ENCODE results near the gene C9orf57.
"Not testable (repeated sequence)": the region's sequence is repeated elsewhere in the genome, so short reads cannot be mapped to it uniquely, and the experiment has no call there.

Gene C9orf57, protein sequence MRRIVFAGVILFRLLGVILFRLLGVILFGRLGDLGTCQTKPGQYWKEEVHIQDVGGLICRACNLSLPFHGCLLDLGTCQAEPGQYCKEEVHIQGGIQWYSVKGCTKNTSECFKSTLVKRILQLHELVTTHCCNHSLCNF

DNA sequence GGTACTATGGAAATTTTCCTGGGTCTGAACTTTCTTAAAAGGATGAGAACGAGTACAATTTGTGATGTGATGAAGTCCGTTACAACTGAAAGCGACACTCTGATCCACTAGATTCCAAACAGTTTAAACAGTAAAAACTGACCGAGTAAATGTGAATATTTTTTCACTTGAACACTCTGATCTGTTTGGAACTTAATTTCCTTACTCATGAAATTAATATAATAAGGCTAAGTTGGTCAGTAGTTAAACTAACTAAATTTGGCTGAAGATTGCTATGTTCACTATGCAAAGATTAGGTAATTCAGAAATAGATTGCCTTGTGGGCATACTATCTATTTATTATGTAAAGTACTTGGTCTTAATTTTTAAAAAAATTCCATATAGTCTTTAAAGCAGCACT, at the start of gene C9orf57:
Gene C9orf57, minus strand, starts transcription at position 101 of the 400 bp plus-strand sequence. CDS start 1,282 bp downstream, outside the sequence.
- in situ Hi-C loops (cut with MboI; ENCODE audit: low sequenced_read_pairs), result no loop called here

DNA sequence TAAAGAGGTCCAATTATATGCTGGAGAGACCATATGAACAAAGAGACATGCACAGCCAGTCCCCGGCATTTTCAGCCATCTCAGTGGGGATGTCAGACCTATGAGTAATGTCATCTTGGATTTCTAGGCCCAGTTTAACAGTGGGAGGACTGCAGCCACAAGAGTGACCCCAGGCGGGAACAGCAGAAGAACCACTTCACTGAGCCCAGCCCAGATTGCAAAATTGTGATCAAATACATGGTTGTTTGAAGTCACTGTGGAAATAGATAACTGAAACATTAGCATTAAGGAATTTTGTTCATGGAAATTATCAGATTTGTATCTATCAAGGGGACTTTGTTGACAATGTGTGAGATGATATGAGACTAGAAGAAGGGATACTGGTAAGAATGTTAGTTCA, 42.1 kb upstream of the C9orf57 start:
- in situ Hi-C loops (cut with MboI; ENCODE audit: low sequenced_read_pairs), result no loop called here

DNA sequence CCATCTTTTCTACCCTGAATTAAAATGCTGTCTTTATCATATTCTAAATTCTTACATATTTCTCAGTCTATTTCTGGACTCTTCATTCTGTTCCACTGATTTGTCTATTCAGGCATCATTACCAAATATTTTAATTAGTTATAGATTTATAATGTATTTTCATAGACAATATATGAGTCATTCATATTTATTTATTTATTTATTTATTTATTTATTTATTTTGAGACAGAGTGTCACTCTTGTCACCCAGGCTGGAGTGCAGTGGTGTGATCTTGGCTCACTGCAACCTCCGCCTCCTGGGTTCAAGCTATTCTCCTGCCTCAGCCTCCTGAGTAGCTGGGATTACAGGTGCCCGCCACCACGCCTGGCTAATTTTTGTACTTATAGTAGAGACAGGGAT, 35.1 kb upstream of the C9orf57 start:
- in situ Hi-C loops (cut with MboI; ENCODE audit: low sequenced_read_pairs), result not testable (repeated sequence)

DNA sequence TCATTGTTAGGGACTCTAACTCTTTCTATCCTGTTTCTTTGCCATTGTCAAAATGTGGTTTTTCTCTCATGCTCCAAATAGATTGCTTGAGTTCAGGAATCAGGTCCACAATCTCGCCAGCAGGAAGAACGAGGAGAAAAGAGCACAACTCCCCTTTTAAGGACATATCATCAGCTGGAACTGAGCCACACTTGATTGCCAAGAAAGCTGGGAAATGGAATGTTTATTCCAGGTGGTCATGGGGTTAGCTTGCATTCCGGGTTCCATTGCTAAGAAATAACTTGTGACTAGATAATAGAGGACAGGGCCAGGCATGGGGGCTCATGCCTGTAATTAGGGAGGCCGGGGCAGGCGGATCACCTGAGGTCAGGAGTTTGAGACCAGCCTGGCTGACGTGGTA, 32.4 kb upstream of the C9orf57 start:
- in situ Hi-C loops (cut with MboI; ENCODE audit: low sequenced_read_pairs), result no loop called here

DNA sequence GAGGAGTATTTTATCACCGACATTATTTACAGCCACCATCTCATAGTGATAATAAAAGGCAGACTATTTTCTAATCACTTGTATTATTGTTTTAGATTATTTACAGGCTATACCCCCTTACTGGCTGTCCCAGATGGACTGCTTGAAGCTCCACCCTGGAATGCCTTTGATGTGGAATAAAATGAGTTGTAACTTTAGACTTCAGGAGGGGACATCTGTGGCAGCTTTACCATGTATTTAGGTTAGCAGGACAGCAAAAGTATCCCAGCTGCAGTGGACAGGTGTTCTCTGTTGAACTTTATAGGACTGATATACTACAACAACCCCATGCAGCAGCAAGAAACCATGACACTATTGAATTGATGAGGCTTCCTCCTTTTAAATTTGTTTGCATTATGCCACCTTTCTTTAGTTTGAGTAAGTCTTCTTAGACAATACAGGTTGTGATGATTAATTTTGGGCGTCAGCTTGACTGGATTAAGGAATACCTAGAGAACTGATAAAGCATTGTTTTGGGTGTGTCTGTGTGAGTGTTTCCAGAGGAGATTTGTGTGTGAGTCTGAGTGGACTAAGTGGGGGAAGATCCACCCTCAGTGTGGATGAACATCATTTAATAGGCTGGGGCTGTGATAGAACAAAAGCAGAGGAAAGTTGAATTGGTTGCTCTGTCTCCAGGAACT, 29.2 kb upstream of the C9orf57 start:
- in situ Hi-C loops (cut with MboI; ENCODE audit: low sequenced_read_pairs), result no loop called here

GRCh38 chr9:72082536-72082935, 22.1 kb upstream of the C9orf57 start:
- in situ Hi-C loops (cut with MboI; ENCODE audit: low sequenced_read_pairs), result no loop called here

DNA sequence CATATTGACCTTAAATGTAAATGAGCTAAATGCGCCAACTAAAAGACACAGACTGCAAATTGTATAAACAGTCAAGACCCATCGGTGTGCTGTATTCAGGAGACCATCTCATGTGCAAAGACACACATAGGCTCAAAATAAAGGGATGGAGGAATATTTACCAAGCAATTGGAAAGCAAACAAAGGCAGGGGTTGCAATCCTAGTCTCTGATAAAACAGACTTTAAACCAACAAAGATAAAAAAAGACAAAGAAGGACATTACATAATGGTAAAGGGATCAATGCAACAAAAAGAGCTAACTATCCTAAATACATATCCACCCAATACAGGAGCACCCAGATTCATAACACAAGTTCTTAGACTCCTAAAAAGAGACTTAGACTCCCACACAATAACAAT, 14.3 kb upstream of the C9orf57 start:
- in situ Hi-C loops (cut with MboI; ENCODE audit: low sequenced_read_pairs), result not testable (repeated sequence)

- in situ Hi-C loops (cut with MboI; ENCODE audit: low sequenced_read_pairs), result no loop called here
These were observed 4.7 kb upstream of the C9orf57 start for GRCh38 chr9:72065076-72065475.

GRCh38 chr9:72052122-72052521, 8.3 kb downstream of the C9orf57 start:
- in situ Hi-C loops (cut with MboI; ENCODE audit: low sequenced_read_pairs), result no loop called here

- in situ Hi-C loops (cut with MboI; ENCODE audit: low sequenced_read_pairs), result no loop called here
These were observed 11.6 kb downstream of the C9orf57 start for GRCh38 chr9:72048850-72049249.

GRCh38 chr9:72046630-72047456, 13.6 kb downstream of the C9orf57 start:
- in situ Hi-C loops (cut with MboI; ENCODE audit: low sequenced_read_pairs), result no loop called here

DNA sequence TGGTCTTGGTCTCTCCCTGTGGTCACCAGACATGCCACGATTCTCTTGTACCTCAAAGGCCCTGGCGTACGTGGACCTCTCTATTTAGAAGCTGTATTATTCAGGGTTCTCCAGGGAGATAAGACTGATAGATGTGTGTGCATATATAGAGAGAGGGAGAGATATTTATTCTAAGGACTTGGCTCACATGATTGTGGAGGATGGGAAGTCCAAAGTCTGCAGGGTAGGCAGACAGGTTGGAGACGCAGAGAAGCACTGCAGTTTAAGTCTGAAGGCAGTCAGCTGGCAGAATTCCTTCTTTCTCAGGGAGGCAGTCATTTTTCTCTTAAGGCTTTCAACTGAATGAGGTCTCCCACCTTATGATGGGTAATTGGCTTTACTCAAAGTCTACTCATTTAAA, 16.3 kb downstream of the C9orf57 start:
- in situ Hi-C loops (cut with MboI; ENCODE audit: low sequenced_read_pairs), result no loop called here

DNA sequence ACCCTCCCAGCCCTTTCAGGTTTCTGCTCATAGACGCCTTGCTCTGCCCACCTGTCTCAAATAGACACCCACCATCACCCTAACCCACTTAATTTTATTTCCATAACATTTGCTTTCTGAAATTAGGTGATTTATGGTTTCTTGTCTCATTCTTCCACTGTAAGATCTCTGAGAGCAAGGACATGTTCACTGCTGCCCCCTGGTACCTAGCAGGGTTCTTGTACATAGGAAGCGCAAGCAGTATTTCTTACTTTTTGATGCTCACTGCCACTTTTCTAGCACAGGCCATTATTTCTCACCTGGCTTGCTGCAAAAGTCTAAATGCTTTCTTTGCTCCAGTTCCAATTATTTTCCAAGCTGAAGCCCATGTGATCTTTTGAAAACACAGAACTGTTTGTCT, 16.8 kb downstream of the C9orf57 start:
- in situ Hi-C loops (cut with MboI; ENCODE audit: low sequenced_read_pairs), result no loop called here

GRCh38 chr9:72042928-72043327, 17.5 kb downstream of the C9orf57 start:
- in situ Hi-C loops (cut with MboI; ENCODE audit: low sequenced_read_pairs), result no loop called here

DNA sequence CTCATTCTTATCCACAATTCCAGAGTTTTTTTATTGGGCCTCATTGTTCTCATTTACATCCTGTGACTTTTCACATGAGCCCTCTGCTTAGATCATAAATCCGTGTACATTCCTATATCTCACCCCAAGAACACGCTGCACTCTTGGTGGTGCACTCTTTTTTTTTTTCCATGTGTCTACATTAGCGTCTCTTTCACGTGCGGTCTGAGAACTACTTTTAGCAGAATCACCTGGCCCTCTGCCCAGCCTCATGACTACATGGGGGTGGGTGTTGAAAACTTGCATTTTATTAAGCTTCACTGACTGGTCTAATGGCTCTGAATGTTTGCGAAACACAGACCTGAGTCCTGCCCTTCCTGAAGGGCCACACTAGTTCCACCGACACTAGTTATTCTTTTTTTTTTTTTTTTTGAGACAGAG, 18.6 kb downstream of the C9orf57 start:
- in situ Hi-C loops (cut with MboI; ENCODE audit: low sequenced_read_pairs), result no loop called here

GRCh38 chr9:72041369-72041768, 19.0 kb downstream of the C9orf57 start:
- in situ Hi-C loops (cut with MboI; ENCODE audit: low sequenced_read_pairs), result no loop called here

DNA sequence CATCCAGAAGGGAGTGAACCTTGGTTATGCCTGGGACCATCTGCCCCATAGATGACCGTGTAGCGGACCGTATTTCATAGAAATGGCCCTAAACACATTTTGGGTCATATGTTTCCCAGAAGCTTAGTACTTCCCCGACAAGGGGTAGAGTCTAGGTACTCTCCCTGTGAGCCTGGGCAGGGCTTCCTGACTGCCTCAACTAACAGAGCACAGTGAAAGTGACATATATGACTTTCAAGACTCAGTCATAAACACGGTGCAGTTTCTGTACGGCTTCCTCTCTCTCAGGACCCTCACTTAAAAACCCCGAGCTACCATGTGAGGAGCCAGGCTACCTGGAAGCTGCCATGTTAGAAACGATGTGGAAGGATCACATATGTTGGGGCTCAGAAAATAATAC, 20.9 kb downstream of the C9orf57 start:
- in situ Hi-C loops (cut with MboI; ENCODE audit: low sequenced_read_pairs), result no loop called here

DNA sequence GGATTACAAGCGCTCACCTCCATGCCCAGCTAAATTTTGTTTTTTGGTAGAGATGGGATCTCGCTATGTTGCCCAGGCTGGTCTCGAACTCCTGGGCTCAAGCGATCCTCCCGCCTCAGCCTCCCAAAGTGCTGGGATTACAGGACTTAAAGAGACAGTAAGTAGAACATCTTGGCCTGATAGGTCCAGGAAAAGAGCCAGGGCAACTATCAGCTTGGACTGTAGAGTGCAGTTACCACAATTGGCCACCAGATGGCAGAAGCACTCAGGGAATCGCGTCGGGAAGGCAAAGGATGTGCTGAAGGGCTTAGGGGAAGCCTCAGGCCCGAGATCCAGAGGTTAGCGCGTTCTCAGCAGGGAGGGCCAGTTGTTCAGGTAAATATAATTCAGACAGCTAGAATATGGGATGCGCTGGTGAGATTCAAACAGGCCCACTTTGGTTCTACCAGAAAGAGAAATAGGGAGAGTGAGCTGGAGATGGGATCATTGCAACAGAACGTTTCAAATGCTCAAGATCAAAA, 21.5 kb downstream of the C9orf57 start:
- in situ Hi-C loops (cut with MboI; ENCODE audit: low sequenced_read_pairs), result no loop called here

DNA sequence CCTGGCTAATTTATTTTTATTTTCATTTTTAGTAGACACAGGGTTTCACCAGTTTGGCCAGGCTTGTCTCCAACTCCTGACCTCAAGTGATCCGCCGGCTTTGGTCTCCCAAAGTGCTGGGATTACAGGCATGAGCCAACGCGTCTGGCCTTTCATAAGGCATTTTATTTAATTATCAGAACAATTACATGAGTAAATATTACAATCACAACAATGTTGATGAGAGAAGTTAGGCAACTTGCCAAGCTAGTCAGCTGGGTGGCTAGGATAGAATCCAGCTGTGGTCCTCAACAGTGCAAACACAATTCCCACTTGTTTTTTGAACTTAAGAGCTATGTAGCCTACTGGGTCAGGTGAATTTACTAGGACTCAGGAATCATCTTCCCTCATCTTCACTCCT, 22.0 kb downstream of the C9orf57 start:
- in situ Hi-C loops (cut with MboI; ENCODE audit: low sequenced_read_pairs), result no loop called here

- in situ Hi-C loops (cut with MboI; ENCODE audit: low sequenced_read_pairs), result no loop called here
These were observed 22.8 kb downstream of the C9orf57 start for GRCh38 chr9:72037571-72037970.

- in situ Hi-C loops (cut with MboI; ENCODE audit: low sequenced_read_pairs), result no loop called here
These were observed 29.6 kb downstream of the C9orf57 start for GRCh38 chr9:72030767-72031166.

- in situ Hi-C loops (cut with MboI; ENCODE audit: low sequenced_read_pairs), result no loop called here
These were observed 30.4 kb downstream of the C9orf57 start for GRCh38 chr9:72029986-72030385.
